Esophagus squamous epithelium (tissue), 5 donors: ENCODE measurements around the gene RPRD1A. TPM values are rescaled to one million over a fixed set of nuclear protein-coding genes. Genes with fewer than 3 reads are reported as not detected.

ENCODE experiments used
- DNase-seq: peaks from one replicate; lab custom pipeline; 2025; lab: John Stamatoyannopoulos, UW
- H3K27ac ChIP-seq, 4 donors: fragments of 200-600 bp; sonication (generic); one replicate each; pipeline ENCODE4 v1.5.1; 2016 to 2019; ENCODE audit warnings: mild to moderate bottlenecking in 1 of 4
- H3K27me3 ChIP-seq, 4 donors: fragments of 200-600 bp; sonication (generic); 1 replicate in 3 of 4; 2 replicates in 1 of 4; pipeline versions ENCODE4 v1.5.1 to v1.6.0; 2017 to 2021; ENCODE audit warnings: antibody characterized with exemption in 1 of 4
- H3K36me3 ChIP-seq, 3 donors: fragments of 200-600 bp; sonication (generic); one replicate each; pipeline ENCODE4 v1.5.1; 2016 to 2019
- H3K4me1 ChIP-seq, 3 donors: fragments of 200-600 bp; sonication (generic); one replicate each; pipeline ENCODE4 v1.5.1; 2017 to 2019
- H3K4me3 ChIP-seq, 4 donors: fragments of 200-600 bp; sonication (generic); 1 replicate in 3 of 4; 2 replicates in 1 of 4; pipeline ENCODE4 v1.5.1; 2016 to 2019; ENCODE audit warnings: mild to moderate bottlenecking in 2 of 4, moderate library complexity in 1 of 4
- H3K9me3 ChIP-seq, 3 donors: fragments of 200-600 bp; sonication (generic); one replicate each; pipeline ENCODE4 v1.5.1; 2016 to 2019
- POLR2A ChIP-seq, 4 donors: fragments of 450-650 bp; IDR thresholded peaks; one replicate each; pipeline ENCODE4 v1.6.1; 2017; ENCODE audit warnings: antibody characterized with exemption in 4 of 4, mild to moderate bottlenecking in 4 of 4, moderate library complexity in 3 of 4
- WGBS, 2 donors: methylation state at CpG; one replicate each; pipeline ENCODE4 v1.1.5; 2018; 5-methylcytosine and 5-hydroxymethylcytosine counted together
- intact Hi-C: fragments of 100-400 bp; cut with DNase I; formaldehyde crosslinking; loops from one replicate; pipeline ENCODE4 v1.15.0; 2022
- total RNA-seq, 4 donors: library from RNA; depleted of rRNA; stranded (reverse); fragments of >200 nt; gene quantifications; one replicate each; pipeline ENCODE4 v1.1.0, GENCODE V29; 2016
- TF ChIP-seq, protein P1 (sequence below), 6 experiments: fragments of 450-650 bp in 4 of 6; fragments of 200-600 bp in 2 of 6; sonication (generic) in 2 of 6; IDR thresholded peaks; one replicate each; pipeline ENCODE4 v1.5.1; 2016 to 2019; ENCODE audit warnings: antibody characterized with exemption in 6 of 6, mild to moderate bottlenecking in 4 of 6, moderate library complexity in 4 of 6
- donor health status: DM: yes; HTN: yes; CAD: no.

RPRD1A gene
- total RNA-seq, 4 donors from 2014 or later = 30.3 to 54.1 (median 51.1) TPM

GRCh38 chr18:36051760-36052159 lies 15.6 kb downstream of the RPRD1A start:
- Histone ChIP-seq H3K27ac (no peak overlapping the region), H3K9me3 (peaks cover 0 to 7% (median 0%) of the 10 kb centered on the region in 3 donors), H3K36me3 (peaks cover 0 to 5% (median 0%) of the 10 kb centered on the region in 3 donors), H3K4me3 (no peak overlapping the region), H3K4me1 (no peaks in the 10 kb centered on the region), H3K27me3 (no peaks in the 10 kb centered on the region)
- intact Hi-C loops = no loop called here
- no peak for DNase-seq
- 86 to 92% methylated on average over 3 of the region's 3 CpGs for WGBS, 2 donors
- TF ChIP-seq POLR2A (IDR thresholded peaks at IDR 0.05) = no peak
- TF ChIP-seq, protein P1, sequence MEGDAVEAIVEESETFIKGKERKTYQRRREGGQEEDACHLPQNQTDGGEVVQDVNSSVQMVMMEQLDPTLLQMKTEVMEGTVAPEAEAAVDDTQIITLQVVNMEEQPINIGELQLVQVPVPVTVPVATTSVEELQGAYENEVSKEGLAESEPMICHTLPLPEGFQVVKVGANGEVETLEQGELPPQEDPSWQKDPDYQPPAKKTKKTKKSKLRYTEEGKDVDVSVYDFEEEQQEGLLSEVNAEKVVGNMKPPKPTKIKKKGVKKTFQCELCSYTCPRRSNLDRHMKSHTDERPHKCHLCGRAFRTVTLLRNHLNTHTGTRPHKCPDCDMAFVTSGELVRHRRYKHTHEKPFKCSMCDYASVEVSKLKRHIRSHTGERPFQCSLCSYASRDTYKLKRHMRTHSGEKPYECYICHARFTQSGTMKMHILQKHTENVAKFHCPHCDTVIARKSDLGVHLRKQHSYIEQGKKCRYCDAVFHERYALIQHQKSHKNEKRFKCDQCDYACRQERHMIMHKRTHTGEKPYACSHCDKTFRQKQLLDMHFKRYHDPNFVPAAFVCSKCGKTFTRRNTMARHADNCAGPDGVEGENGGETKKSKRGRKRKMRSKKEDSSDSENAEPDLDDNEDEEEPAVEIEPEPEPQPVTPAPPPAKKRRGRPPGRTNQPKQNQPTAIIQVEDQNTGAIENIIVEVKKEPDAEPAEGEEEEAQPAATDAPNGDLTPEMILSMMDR (IDR thresholded peaks at IDR 0.05) = no peak

- H3K27ac ChIP-seq = no peak overlapping the region
- H3K27me3 ChIP-seq = no peaks in the 10 kb centered on the region
- no peak for DNase-seq
- no peak for TF ChIP-seq POLR2A (IDR thresholded peaks at IDR 0.05)
- TF ChIP-seq, protein P1 (IDR thresholded peaks at IDR 0.05) = no peak
- no peak overlapping the region for H3K4me3 ChIP-seq
- intact Hi-C loops = no loop called here
- no peaks in the 10 kb centered on the region for H3K4me1 ChIP-seq
- H3K9me3 ChIP-seq = peaks cover 0 to 7% (median 0%) of the 10 kb centered on the region in 3 donors
- peaks cover 0 to 5% (median 0%) of the 10 kb centered on the region in 3 donors for H3K36me3 ChIP-seq
These were observed 16.9 kb downstream of the RPRD1A start for GRCh38 chr18:36050479-36050878.

DNA sequence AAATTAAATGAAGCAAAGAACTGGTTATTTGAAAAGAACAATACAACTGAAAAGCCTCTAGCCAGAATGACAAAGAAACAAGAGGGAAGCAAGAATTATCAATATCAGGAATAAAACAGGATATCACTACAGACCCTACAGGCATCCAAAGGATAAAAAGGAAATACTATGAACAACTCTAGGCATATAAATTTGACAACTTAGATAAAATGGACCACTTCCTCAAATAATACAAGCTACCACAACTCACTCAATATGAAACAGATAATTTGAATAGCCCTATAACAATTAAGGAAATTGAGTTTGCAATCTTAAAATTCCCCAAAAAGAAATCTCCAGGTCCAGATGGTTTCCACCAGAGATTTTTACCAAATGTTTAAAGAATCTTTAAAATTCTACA lies 19.8 kb downstream of the RPRD1A start:
- H3K36me3 ChIP-seq = peaks cover 0 to 3% (median 0%) of the 10 kb centered on the region in 3 donors
- H3K9me3 ChIP-seq = peaks cover 0 to 7% (median 0%) of the 10 kb centered on the region in 3 donors
- TF ChIP-seq, protein P1 (IDR thresholded peaks at IDR 0.05) = no peak
- no peak for TF ChIP-seq POLR2A (IDR thresholded peaks at IDR 0.05)
- no peaks in the 10 kb centered on the region for H3K27me3 ChIP-seq
- H3K4me3 ChIP-seq = no peak overlapping the region
- H3K4me1 ChIP-seq = no peaks in the 10 kb centered on the region
- intact Hi-C loops = no loop called here
- no peak for DNase-seq
- H3K27ac ChIP-seq = no peak overlapping the region

- TF ChIP-seq POLR2A (IDR thresholded peaks at IDR 0.05) = no peak
- TF ChIP-seq, protein P1 (IDR thresholded peaks at IDR 0.05) = no peak
- no peak for DNase-seq
- Histone ChIP-seq H3K4me3 (no peak overlapping the region), H3K4me1 (no peaks in the 10 kb centered on the region), H3K36me3 (no peaks in the 10 kb centered on the region), H3K27me3 (no peaks in the 10 kb centered on the region), H3K27ac (no peak overlapping the region), H3K9me3 (peaks cover 0 to 7% (median 0%) of the 10 kb centered on the region in 3 donors)
- intact Hi-C loops = no loop called here
- 93 to 96% methylated on average over 3 of the region's 3 CpGs for WGBS, 2 donors
These were observed 20.5 kb downstream of the RPRD1A start for GRCh38 chr18:36046898-36047297.

DNA sequence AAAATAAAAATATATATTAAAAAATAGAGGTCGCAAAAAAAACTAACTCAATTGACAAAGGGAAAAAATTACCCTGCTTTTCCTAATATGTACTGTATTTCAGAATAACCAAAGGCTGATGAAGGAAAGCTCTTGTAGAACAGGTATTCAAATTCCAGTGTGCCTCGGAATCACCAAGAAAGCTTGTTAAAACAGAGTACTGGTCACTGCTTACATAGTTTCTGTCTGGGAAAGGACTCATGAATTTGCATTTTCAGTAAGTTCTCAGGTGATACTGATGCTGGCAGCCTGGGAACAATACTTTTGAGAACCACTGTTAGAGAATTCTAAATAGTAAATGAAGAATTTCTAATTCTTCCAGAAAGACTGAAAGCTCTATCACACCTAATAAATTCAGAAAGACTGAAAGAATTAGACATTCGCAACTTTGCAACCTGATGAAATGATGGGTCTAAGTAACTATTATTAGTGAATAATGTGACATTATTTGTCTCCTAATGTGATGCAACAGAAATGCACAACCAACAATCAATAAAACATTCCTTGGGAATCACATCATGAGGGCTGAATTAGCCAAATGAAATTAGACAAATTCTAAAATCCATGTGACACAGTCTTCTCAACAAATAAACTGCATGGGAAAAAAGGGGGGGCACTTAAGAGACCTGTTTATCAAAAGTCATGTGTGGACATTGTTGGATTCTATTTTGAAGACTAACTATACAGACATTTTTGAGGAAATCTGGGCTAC lies 21.9 kb downstream of the RPRD1A start:
- Histone ChIP-seq H3K4me1 (no peaks in the 10 kb centered on the region), H3K27me3 (no peaks in the 10 kb centered on the region), H3K4me3 (no peak overlapping the region), H3K36me3 (no peaks in the 10 kb centered on the region), H3K9me3 (no peaks in the 10 kb centered on the region), H3K27ac (no peak overlapping the region)
- 63 to 79% methylated on average over 3 of the region's 3 CpGs for WGBS, 2 donors
- TF ChIP-seq, protein P1 (IDR thresholded peaks at IDR 0.05) = no peak
- TF ChIP-seq POLR2A (IDR thresholded peaks at IDR 0.05) = no peak
- DNase-seq = no peak
- intact Hi-C loops = no loop called here
